Neural progenitor cell (in vitro differentiated cells): ENCODE measurements around the gene HRK. TPM values are rescaled to one million over a fixed set of nuclear protein-coding genes. Genes with fewer than 3 reads are reported as not detected.
A peak's percentile ranks its signal among the peaks of the same experiment; 100 is the strongest.

Experiments
- DNase-seq: peaks from one replicate; pipeline ENCODE4 v3.0.0-alpha.2; 2016; ENCODE audit warnings: low spot score
- H2AFZ ChIP-seq: fragments of 200-600 bp; sonication (generic); replicated peaks from 2 replicates; pipeline ENCODE4 v1.6.1; 2016; ENCODE audit warnings: antibody characterized with exemption
- H3F3A ChIP-seq: fragments of 200-600 bp; sonication (generic); 2 replicates; pipeline ENCODE4 v1.6.1; 2016; ENCODE audit warnings: antibody characterized with exemption, low read depth
- H3K27ac ChIP-seq: fragments of 200-600 bp; sonication (generic); 2 replicates; pipeline ENCODE4 v1.5.1; 2016; ENCODE audit warnings: mild to moderate bottlenecking
- H3K27me3 ChIP-seq: fragments of 200-600 bp; sonication (generic); 2 replicates; pipeline ENCODE4 v1.6.1; 2016; ENCODE audit warnings: mild to moderate bottlenecking, moderate library complexity
- H3K36me3 ChIP-seq: fragments of 200-600 bp; sonication (generic); 2 replicates; pipeline ENCODE4 v1.5.1; 2016
- H3K4me1 ChIP-seq: fragments of 200-600 bp; sonication (generic); 2 replicates; pipeline ENCODE4 v1.6.1; 2016; ENCODE audit warnings: mixed run types
- H3K4me2 ChIP-seq: fragments of 200-600 bp; sonication (generic); 2 replicates; pipeline ENCODE4 v1.6.1; 2016
- H3K4me3 ChIP-seq: fragments of 200-600 bp; sonication (generic); 2 replicates; pipeline ENCODE4 v1.5.1; 2016
- H3K79me2 ChIP-seq: fragments of 200-600 bp; sonication (generic); 2 replicates; pipeline ENCODE4 v1.6.1; 2016; ENCODE audit warnings: low read depth
- H3K9ac ChIP-seq: fragments of 200-600 bp; sonication (generic); 2 replicates; pipeline ENCODE4 v1.6.1; 2016
- H3K9me3 ChIP-seq: fragments of 200-600 bp; sonication (generic); 2 replicates; pipeline ENCODE4 v1.5.1; 2016; ENCODE audit warnings: low read depth
- H4K20me1 ChIP-seq: fragments of 200-600 bp; sonication (generic); 2 replicates; pipeline ENCODE4 v1.6.1; 2016; ENCODE audit warnings: low read depth
- H3K27ac Mint-ChIP-seq: 3 replicates; pipeline ENCODE4 v1.8.0; 2021; ENCODE audit warnings: mixed read lengths
- H3K27me3 Mint-ChIP-seq: 2 replicates; pipeline ENCODE4 v1.8.0; 2022; ENCODE audit warnings: low read depth, mild to moderate bottlenecking, inconsistent platforms, moderate library complexity, mixed read lengths; ENCODE audit not compliant: insufficient read depth
- H3K36me3 Mint-ChIP-seq: 3 replicates; pipeline ENCODE4 v1.8.0; 2021; ENCODE audit warnings: mixed read lengths
- H3K4me1 Mint-ChIP-seq: 3 replicates; pipeline ENCODE4 v1.8.0; 2021; ENCODE audit warnings: mixed read lengths
- H3K4me3 Mint-ChIP-seq: 3 replicates; pipeline ENCODE4 v1.8.0; 2021; ENCODE audit warnings: mild to moderate bottlenecking, moderate library complexity, mixed read lengths
- H3K9me3 Mint-ChIP-seq: 3 replicates; pipeline ENCODE4 v1.8.0; 2020; ENCODE audit warnings: mixed read lengths
- CTCF ChIP-seq: fragments of 200-600 bp; sonication (generic); IDR thresholded peaks from 2 replicates; pipeline ENCODE4 v1.5.1; 2017; ENCODE audit warnings: antibody characterized with exemption, mild to moderate bottlenecking
- EZH2 ChIP-seq: fragments of 200-600 bp; sonication (generic); IDR thresholded peaks from 2 replicates; pipeline ENCODE4 v1.6.1; 2017; ENCODE audit warnings: antibody characterized with exemption, mild to moderate bottlenecking, moderate library complexity
- EZH2phosphoT487 ChIP-seq: fragments of 200-600 bp; sonication (generic); IDR thresholded peaks from 2 replicates; pipeline ENCODE4 v1.6.1; 2017; ENCODE audit warnings: antibody characterized with exemption
- total RNA-seq: library from RNA; depleted of rRNA; stranded (reverse); fragments of >200 nt; gene quantifications from 2 replicates; pipeline ENCODE4 v1.2.3, GENCODE V29; 2015; ENCODE audit warnings: low replicate concordance

The HRK gene
- total RNA-seq, 1 donor from 2014 or later, result not detected

GRCh38 chr12:116863275-116863767, 17.9 kb downstream of the HRK start:
- Mint-ChIP-seq H3K4me3 (no peak overlapping the region), H3K36me3 (no peaks in the 10 kb centered on the region), H3K27ac (no peak overlapping the region), H3K4me1 (peaks cover 34% of the 10 kb centered on the region), H3K27me3 (peaks cover 14% of the 10 kb centered on the region), H3K9me3 (no peaks in the 10 kb centered on the region)
- no peak overlapping the region for H3K27ac ChIP-seq
- no peak overlapping the region for H3K4me3 ChIP-seq
- no peaks in the 10 kb centered on the region for H3K79me2 ChIP-seq
- no peaks in the 10 kb centered on the region for H3K4me1 ChIP-seq
- DNase-seq, result peak; percentile 55
- H2AFZ ChIP-seq, result no peak overlapping the region
- H3F3A ChIP-seq, result no peaks in the 10 kb centered on the region
- H4K20me1 ChIP-seq, result no peaks in the 10 kb centered on the region
- TF ChIP-seq EZH2phosphoT487 (no peak), CTCF (peak; percentile 78), EZH2 (no peak)
- H3K27me3 ChIP-seq, result no peaks in the 10 kb centered on the region
- no peak overlapping the region for H3K9ac ChIP-seq
- H3K9me3 ChIP-seq, result no peaks in the 10 kb centered on the region
- no peaks in the 10 kb centered on the region for H3K36me3 ChIP-seq
- no peak overlapping the region for H3K4me2 ChIP-seq

GRCh38 chr12:116862167-116862566, 19.1 kb downstream of the HRK start:
- TF ChIP-seq EZH2phosphoT487, result no peak
- TF ChIP-seq CTCF, result no peak
- no peak for TF ChIP-seq EZH2
- no peak for DNase-seq
- H3K27ac Mint-ChIP-seq, result no peak overlapping the region
- no peaks in the 10 kb centered on the region for H3K36me3 Mint-ChIP-seq
- H3K4me3 ChIP-seq, result no peak overlapping the region
- H2AFZ ChIP-seq, result no peak overlapping the region
- no peaks in the 10 kb centered on the region for H3K36me3 ChIP-seq
- no peaks in the 10 kb centered on the region for H3K27me3 ChIP-seq
- no peaks in the 10 kb centered on the region for H3K9me3 Mint-ChIP-seq
- H4K20me1 ChIP-seq, result no peaks in the 10 kb centered on the region
- H3K4me2 ChIP-seq, result no peak overlapping the region
- H3K9me3 ChIP-seq, result no peaks in the 10 kb centered on the region
- H3K4me1 ChIP-seq, result no peaks in the 10 kb centered on the region
- H3K27me3 Mint-ChIP-seq, result peaks cover 14% of the 10 kb centered on the region
- no peak overlapping the region for H3K27ac ChIP-seq
- no peak overlapping the region for H3K4me3 Mint-ChIP-seq
- no peaks in the 10 kb centered on the region for H3K79me2 ChIP-seq
- H3K4me1 Mint-ChIP-seq, result peaks cover 40% of the 10 kb centered on the region
- no peak overlapping the region for H3K9ac ChIP-seq
- no peaks in the 10 kb centered on the region for H3F3A ChIP-seq

- H3K4me1 Mint-ChIP-seq, result peaks cover 40% of the 10 kb centered on the region
Observed at GRCh38 chr12:116861320-116861719, 19.9 kb downstream of the HRK start.

More at GRCh38 chr12:116861320-116861719, 19.9 kb downstream of the HRK start:
- no peaks in the 10 kb centered on the region for H3K27me3 ChIP-seq
- H3K4me3 Mint-ChIP-seq, result no peak overlapping the region
- H3K79me2 ChIP-seq, result no peaks in the 10 kb centered on the region
- H3K4me2 ChIP-seq, result no peak overlapping the region
- no peaks in the 10 kb centered on the region for H4K20me1 ChIP-seq
- H2AFZ ChIP-seq, result no peak overlapping the region
- H3K36me3 ChIP-seq, result no peaks in the 10 kb centered on the region
- no peak overlapping the region for H3K27ac ChIP-seq
- H3K9me3 ChIP-seq, result no peaks in the 10 kb centered on the region
- TF ChIP-seq EZH2 (no peak), EZH2phosphoT487 (no peak), CTCF (no peak)
- H3K27ac Mint-ChIP-seq, result no peak overlapping the region
- H3K9me3 Mint-ChIP-seq, result no peaks in the 10 kb centered on the region
- peak; percentile 34 for DNase-seq
- H3K27me3 Mint-ChIP-seq, result peaks cover 11% of the 10 kb centered on the region
- H3F3A ChIP-seq, result no peaks in the 10 kb centered on the region
- no peak overlapping the region for H3K4me3 ChIP-seq
- no peaks in the 10 kb centered on the region for H3K4me1 ChIP-seq
- no peak overlapping the region for H3K9ac ChIP-seq
- H3K36me3 Mint-ChIP-seq, result no peaks in the 10 kb centered on the region
